UCSD-AML1 (cell line): Measurements from ENCODE around the gene PHF13.
"Not testable (repeated sequence)": the region's sequence is repeated elsewhere in the genome, so short reads cannot be mapped to it uniquely, and the experiment has no call there.

Experiments
- DNase-seq: peaks from one replicate; lab custom pipeline; 2025; ENCODE audit not compliant: unreplicated experiment; lab: John Stamatoyannopoulos, UW

Gene PHF13

DNA sequence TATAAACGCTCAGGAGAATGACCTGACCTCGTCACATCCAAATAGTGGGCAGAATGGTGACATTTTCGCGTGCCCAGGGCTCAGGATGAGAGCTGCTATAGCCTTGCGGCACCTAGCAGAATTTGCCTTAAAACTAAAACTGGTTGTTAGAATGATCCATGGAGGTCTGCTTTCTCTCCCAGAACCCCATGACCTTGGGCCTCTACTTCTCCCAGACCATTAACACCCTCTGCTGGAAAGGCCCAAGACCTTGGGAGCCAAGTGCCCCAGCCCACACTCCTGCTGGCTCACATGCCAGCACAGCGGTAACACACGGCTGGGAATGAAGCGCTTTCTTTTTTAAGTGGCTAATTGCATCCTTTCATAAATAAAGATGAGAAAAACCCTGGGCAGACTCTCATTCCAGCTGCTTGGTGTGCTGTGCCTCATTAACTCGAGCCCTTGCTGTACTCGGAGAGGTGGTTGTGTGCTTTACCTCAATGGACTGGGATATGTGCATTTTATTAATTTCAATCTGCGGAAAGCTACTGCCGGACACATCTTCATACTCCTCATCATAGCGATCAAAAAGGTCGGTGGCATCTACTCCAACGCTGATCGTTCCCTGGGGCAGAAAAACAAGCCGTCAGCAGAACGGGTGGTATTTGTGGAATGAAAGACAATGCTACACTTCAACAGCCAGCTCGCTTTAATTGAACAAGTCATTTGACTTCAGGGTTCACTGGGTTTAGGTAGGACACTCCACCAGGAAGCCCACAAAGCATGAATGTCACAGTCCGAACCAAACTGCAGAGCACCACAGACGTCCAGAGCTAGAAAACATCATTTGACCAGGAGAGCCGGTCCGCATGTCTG, 40.1 kb downstream of the PHF13 start:
- no peak for DNase-seq

DNA sequence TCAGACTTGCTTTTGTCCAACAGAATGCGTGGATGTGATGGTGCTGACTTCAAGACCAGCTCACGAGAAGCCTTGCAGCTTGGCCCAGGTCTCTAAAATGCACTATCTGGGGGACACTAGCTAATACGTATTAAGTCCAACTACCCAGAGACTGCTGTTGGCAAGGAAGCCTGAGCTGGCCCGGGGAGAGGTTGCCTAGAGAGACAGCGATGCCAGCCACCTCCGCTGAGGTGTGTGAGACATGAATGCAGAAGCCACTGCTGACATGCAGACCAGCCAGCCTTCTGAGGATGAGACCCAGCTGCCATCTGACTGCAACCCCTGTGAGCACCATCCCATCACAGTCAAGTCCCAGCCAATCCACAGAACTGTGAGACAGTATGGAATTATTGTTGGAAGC, 43.6 kb downstream of the PHF13 start:
- DNase-seq: no peak

DNA sequence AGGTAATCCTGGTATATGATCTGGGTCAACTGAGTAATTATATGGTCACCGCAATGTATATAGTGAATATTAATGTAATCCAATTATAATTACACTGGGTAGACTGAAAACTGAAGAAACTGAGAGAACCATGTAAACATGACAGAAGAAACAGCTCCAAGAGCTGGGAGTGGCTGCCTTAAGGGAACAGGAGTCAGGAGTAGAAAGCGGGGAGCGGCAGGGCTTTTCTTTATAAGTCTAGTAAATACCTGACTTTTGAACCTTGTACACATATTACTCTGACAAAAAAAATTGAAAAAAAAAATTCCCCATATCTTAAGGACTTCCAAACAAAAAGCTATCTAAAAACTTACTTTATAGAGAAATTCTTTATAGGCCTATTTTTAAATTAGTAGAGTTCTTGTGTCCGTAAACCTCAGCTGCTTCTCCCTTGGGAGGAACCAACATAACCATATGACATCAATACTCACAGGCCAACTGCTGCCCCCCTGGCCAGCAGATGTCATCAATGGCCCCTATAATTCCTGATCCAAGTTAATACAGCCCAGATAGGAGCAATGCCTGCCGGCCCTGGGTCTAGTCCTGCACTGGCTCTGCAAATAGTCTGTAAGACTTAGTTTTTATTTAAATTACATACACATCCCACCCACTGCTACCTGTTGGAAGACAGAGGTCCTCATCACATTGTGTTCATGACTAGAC, 45.0 kb downstream of the PHF13 start:
- no peak for DNase-seq

DNA sequence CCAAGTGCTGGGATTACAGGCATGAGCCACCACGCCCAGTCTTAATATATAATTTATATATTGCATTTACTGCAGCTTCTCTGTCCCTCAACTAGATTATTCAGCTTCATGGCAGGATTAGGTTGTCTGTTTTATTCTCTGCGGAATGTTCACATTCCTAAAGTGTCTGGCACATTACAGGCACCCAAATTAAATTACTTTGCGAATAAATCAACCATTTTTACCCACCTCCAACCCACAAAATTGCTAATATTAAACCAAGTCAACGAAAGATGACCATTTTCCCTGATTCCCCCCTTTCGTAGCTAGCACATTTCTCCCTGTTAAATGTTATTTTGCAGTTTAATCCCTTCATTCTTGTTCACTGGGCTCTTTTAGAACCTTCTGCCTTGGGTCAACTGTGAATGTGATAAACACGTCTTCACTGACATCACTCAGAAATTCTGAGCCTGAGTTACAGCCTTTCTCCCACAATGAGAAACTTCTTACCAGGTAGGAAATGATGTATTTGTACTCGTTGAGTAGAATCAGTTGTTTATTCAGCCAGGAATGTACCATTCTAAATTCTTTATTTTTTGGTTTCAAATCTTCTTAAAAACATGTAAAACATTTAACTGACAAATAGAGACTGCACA, 47.0 kb downstream of the PHF13 start:
- DNase-seq: no peak

DNA sequence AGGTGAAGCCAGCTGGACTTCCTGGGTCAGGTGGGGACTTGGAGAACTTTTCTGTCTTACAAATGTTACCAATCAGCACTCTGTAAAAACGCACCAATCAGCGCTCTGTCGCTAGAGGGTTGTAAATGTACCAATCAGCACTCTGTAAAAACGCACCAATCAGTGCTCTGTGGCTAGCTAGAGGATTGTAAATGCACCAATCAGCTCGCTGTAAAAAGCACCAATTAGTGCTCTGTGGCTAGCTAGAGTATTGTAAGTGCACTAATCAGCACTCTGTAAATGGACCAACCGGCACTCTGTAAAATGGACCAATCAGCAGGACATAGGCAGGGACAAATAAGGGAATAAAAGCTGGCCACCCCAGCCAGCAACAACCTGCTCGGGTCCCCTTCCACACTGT, 48.9 kb downstream of the PHF13 start:
- DNase-seq: not testable (repeated sequence)

DNA sequence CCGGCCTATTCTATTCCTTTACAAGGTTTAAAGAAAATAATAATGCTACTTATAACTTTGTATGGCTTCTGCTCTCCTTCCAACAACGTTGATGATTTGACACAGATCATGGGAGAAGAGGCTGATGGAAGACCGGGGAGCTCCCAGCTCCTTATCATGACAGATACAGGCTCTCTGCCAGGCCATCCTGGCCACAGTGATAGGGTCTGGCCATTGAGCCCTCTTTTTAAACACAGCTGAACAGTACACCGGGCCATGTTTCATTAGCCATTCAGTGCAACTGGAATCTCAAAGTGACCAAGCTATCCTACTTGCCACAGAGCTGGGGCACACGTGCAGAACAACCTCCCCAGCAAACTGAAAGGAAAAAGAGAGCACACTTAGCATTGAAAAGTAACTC, 53.2 kb downstream of the PHF13 start:
- DNase-seq: no peak

DNA sequence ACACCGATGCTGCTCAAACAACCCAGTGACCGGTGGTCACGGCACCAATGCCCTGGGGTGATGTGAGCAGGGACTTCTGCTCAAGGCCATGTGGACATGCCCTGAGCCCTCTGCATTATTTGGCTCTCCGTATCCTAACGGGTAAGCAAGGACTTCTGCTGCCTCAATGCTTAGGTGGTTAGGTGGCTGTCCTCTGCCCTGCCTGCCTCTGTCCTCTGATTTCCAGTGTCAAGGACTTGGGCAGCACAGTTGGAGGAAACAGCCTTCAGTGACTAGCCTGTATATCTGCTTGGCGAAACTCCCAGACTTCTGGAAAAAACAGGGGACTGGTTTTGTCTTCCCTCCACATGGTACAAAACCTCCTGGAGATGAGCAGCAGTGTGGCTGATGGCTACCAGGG, 53.6 kb downstream of the PHF13 start:
- no peak for DNase-seq

DNA sequence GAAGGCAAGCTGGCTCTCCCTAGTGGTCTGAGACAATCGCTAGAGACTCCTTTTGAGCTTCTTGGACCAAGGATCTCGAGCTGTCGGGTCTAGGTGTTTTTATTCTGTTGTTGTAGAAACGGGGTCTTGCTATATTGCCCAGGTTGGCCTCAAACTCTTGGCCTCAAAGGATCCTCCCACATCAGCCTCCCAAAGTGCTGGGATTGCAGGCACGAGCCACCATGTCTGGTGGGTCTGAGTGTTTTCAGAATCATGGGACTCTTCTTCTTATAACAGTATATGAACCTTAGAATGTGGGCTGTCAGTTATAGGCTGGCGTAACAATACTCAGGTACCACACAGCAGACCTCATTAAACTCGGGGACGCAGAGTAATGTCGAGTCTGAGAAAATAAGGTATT, 55.0 kb downstream of the PHF13 start:
- no peak for DNase-seq

DNA sequence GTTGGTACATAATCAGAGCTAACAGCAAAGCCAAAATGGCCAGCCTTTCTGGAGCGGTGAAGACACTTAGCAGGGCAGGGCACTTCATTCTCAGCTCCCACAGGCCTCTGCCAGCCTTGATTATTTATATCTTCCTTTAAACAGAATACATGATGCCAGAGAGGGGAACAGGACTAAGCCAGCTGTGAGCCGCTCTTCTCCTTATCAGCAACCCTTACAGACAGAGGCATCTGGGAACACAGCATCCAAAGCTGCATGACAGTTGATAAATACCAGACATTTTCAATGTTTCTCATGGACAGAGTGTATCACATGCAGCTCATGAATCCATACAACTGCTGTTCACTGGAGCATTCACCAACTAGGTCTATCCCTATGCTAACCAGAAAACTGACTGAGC, 59.0 kb downstream of the PHF13 start:
- DNase-seq: no peak
